IMR-90 (cell line): ENCODE data around the gene FUT6. TPM values are rescaled to one million over a fixed set of nuclear protein-coding genes. Genes with fewer than 3 reads are reported as not detected.

Experiments
- ATAC-seq: fragments of 200-7000 bp; cut with Tn5 transposase; 2 replicates; pipeline ENCODE4 v1.9.1; 2020; ENCODE audit warnings: low read depth, mild to moderate bottlenecking, moderate library complexity
- BruUV-seq: library from RNA; stranded (reverse); fragments of 400-500 nt; replicated peaks from 2 replicates; lab custom pipeline; 2021; lab: Mats Ljungman, UMichigan
- CTCF ChIA-PET: fragments of 300-600 bp; formaldehyde crosslinking; extraction: SDS; loops from one replicate; lab custom pipeline; 2021; ENCODE audit warnings: antibody characterized with exemption; lab: Yijun Ruan, JAX
- POLR2A ChIA-PET: fragments of 300-600 bp; sonication (Branson Sonifier 250); formaldehyde crosslinking; loops from one replicate; lab custom pipeline; 2022; ENCODE audit warnings: antibody characterized with exemption; ENCODE audit not compliant: unreplicated experiment; lab: Charles Lee
- DNase-seq: peaks from one replicate; pipeline ENCODE4 v3.0.0; 2013
- H2AFZ ChIP-seq: replicated peaks from 2 replicates; pipeline ENCODE3; 2013; ENCODE audit warnings: low read length, mild to moderate bottlenecking; ENCODE audit not compliant: poor library complexity
- H2AK5ac ChIP-seq: 2 replicates; pipeline ENCODE4 v1.6.1; 2013; ENCODE audit warnings: low read depth, low read length, inconsistent platforms
- H2AK9ac ChIP-seq: replicated peaks from 2 replicates; pipeline ENCODE3; 2013; ENCODE audit warnings: mild to moderate bottlenecking, low read depth, low read length, moderate library complexity; ENCODE audit not compliant: poor library complexity
- H2BK120ac ChIP-seq: 2 replicates; pipeline ENCODE4 v1.6.1; 2013; ENCODE audit warnings: low read depth, low read length, inconsistent platforms
- H2BK15ac ChIP-seq: 3 replicates; pipeline ENCODE4 v1.6.1; 2013; ENCODE audit warnings: low read depth, low read length, inconsistent platforms
- H2BK20ac ChIP-seq: 2 replicates; pipeline ENCODE4 v1.6.1; 2013; ENCODE audit warnings: low read depth, mild to moderate bottlenecking, inconsistent platforms, low read length, moderate library complexity
- H2BK5ac ChIP-seq: 2 replicates; pipeline ENCODE4 v1.6.1; 2013; ENCODE audit warnings: mild to moderate bottlenecking, low read depth, low read length, inconsistent platforms; ENCODE audit not compliant: poor library complexity, severe bottlenecking
- H3K14ac ChIP-seq: replicated peaks from 2 replicates; pipeline ENCODE4 v1.6.1; 2013; ENCODE audit warnings: low read depth, low read length, inconsistent platforms
- H3K18ac ChIP-seq: 2 replicates; pipeline ENCODE4 v1.6.1; 2013; ENCODE audit warnings: low read depth, low read length, control low read depth
- H3K23ac ChIP-seq: 2 replicates; pipeline ENCODE4 v1.6.1; 2013; ENCODE audit warnings: low read depth, low read length, inconsistent platforms
- H3K27ac ChIP-seq: 2 replicates; pipeline ENCODE4 v1.5.1; 2013; ENCODE audit warnings: mild to moderate bottlenecking, control low read depth, low read length; ENCODE audit not compliant: insufficient read depth
- H3K27me3 ChIP-seq: 2 replicates; pipeline ENCODE4 v1.6.1; 2013; ENCODE audit warnings: low read length; ENCODE audit not compliant: control insufficient read depth, insufficient read depth
- H3K36me3 ChIP-seq: 2 replicates; pipeline ENCODE4 v1.6.1; 2013; ENCODE audit warnings: low read length, mixed read lengths; ENCODE audit not compliant: control insufficient read depth, insufficient read depth
- H3K4ac ChIP-seq: 2 replicates; pipeline ENCODE4 v1.6.1; 2013; ENCODE audit warnings: low read depth, low read length, inconsistent platforms
- H3K4me1 ChIP-seq: 2 replicates; pipeline ENCODE4 v1.6.1; 2013; ENCODE audit warnings: low read length, mixed read lengths; ENCODE audit not compliant: control insufficient read depth, insufficient read depth
- H3K4me2 ChIP-seq: 2 replicates; pipeline ENCODE4 v1.6.1; 2013; ENCODE audit warnings: low read depth, mild to moderate bottlenecking, control low read depth, low read length, moderate library complexity
- H3K4me3 ChIP-seq: 2 replicates; pipeline ENCODE4 v1.5.1; 2013; ENCODE audit warnings: low read depth, mild to moderate bottlenecking, control low read depth, low read length, moderate library complexity; ENCODE audit not compliant: insufficient read depth
- H3K56ac ChIP-seq: 2 replicates; pipeline ENCODE4 v1.6.1; 2013; ENCODE audit warnings: low read length, inconsistent platforms; ENCODE audit not compliant: insufficient read depth; ENCODE audit errors: extremely low read depth
- H3K79me1 ChIP-seq, 2 experiments: 2 replicates each; pipeline ENCODE4 v1.6.1; 2013; ENCODE audit warnings: low read length in 2 of 2, inconsistent platforms in 1 of 2, low read depth in 1 of 2
- H3K9ac ChIP-seq: 2 replicates; pipeline ENCODE4 v1.6.1; 2013; ENCODE audit warnings: low read depth, low read length, control low read depth
- H3K9me1 ChIP-seq: 2 replicates; pipeline ENCODE4 v1.6.1; 2013; ENCODE audit warnings: low read length, inconsistent platforms; ENCODE audit not compliant: insufficient read depth
- H3K9me3 ChIP-seq: 2 replicates; pipeline ENCODE4 v1.6.1; 2013; ENCODE audit warnings: low read length; ENCODE audit not compliant: control insufficient read depth, insufficient read depth
- H4K20me1 ChIP-seq: 2 replicates; pipeline ENCODE4 v1.6.1; 2013; ENCODE audit warnings: low read length, inconsistent platforms; ENCODE audit not compliant: insufficient read depth
- H4K5ac ChIP-seq: 2 replicates; pipeline ENCODE4 v1.6.1; 2013; ENCODE audit warnings: mild to moderate bottlenecking, low read depth, low read length, control low read depth
- H4K8ac ChIP-seq, 2 experiments: 2 replicates each; pipeline ENCODE4 v1.6.1; 2013; ENCODE audit warnings: low read depth in 2 of 2, low read length in 2 of 2, control low read depth in 1 of 2, inconsistent platforms in 1 of 2
- H4K91ac ChIP-seq: 2 replicates; pipeline ENCODE4 v1.6.1; 2013; ENCODE audit warnings: low read depth, low read length, inconsistent platforms; ENCODE audit not compliant: insufficient read depth
- BHLHE40 ChIP-seq: fragments of 150-350 bp; IDR thresholded peaks from 2 replicates; pipeline ENCODE4 v1.6.1; 2016; ENCODE audit warnings: mild to moderate bottlenecking, low read depth, low read length
- CEBPB ChIP-seq: IDR thresholded peaks from 2 replicates; pipeline ENCODE4 v1.6.1; 2012; ENCODE audit warnings: low read depth, low read length, improper control_type of control experiment
- CHD1 ChIP-seq: IDR thresholded peaks from 2 replicates; pipeline ENCODE4 v1.6.1; 2012; ENCODE audit warnings: low read depth, low read length, improper control_type of control experiment
- CTCF ChIP-seq: conservative IDR thresholded peaks from 2 replicates; pipeline ENCODE4 v1.5.1; 2012; ENCODE audit warnings: mild to moderate bottlenecking, low read depth, low read length, improper control_type of control experiment
- ELK1 ChIP-seq: fragments of 150-350 bp; IDR thresholded peaks from 2 replicates; pipeline ENCODE4 v1.6.1; 2016; ENCODE audit warnings: low read depth, mild to moderate bottlenecking, low read length, moderate library complexity, borderline replicate concordance
- FOS ChIP-seq: fragments of 150-350 bp; IDR thresholded peaks from 2 replicates; pipeline ENCODE4 v1.6.1; 2016; ENCODE audit warnings: low read depth, low read length
- MAFK ChIP-seq: IDR thresholded peaks from 2 replicates; pipeline ENCODE4 v1.6.1; 2012; ENCODE audit warnings: low read depth, low read length, improper control_type of control experiment
- MAZ ChIP-seq: IDR thresholded peaks from 2 replicates; pipeline ENCODE4 v1.6.1; 2012; ENCODE audit warnings: low read depth, mild to moderate bottlenecking, low read length, improper control_type of control experiment, moderate library complexity, borderline replicate concordance
- NFE2L2 ChIP-seq: fragments of 150-350 bp; IDR thresholded peaks from 2 replicates; pipeline ENCODE4 v1.6.1; 2016; ENCODE audit warnings: low read depth, mild to moderate bottlenecking, low read length
- POLR2A ChIP-seq: IDR thresholded peaks from 2 replicates; pipeline ENCODE4 v1.6.1; 2012; ENCODE audit warnings: mild to moderate bottlenecking, low read depth, low read length
- RCOR1 ChIP-seq: IDR thresholded peaks from 2 replicates; pipeline ENCODE4 v1.6.1; 2012; ENCODE audit warnings: mild to moderate bottlenecking, low read length, improper control_type of control experiment; ENCODE audit not compliant: insufficient replicate concordance
- RFX5 ChIP-seq: IDR thresholded peaks from 2 replicates; pipeline ENCODE4 v1.8.0; 2012; ENCODE audit warnings: low read depth, mild to moderate bottlenecking, low read length, moderate library complexity
- SMC3 ChIP-seq: fragments of 150-350 bp; IDR thresholded peaks from 2 replicates; pipeline ENCODE4 v1.6.1; 2016; ENCODE audit warnings: low read depth, mild to moderate bottlenecking, antibody characterized with exemption, low read length, moderate library complexity
- USF2 ChIP-seq: fragments of 150-350 bp; IDR thresholded peaks from 2 replicates; pipeline ENCODE4 v1.6.1; 2017; ENCODE audit warnings: mild to moderate bottlenecking, antibody characterized with exemption, low read length, low read depth
- WGBS, 2 experiments: methylation state at CpG; one replicate each; pipeline versions ENCODE4 v1.1.5 to v1.1.7; 2013; ENCODE audit warnings: missing lambda C conversion rate in 2 of 2; ENCODE audit not compliant: insufficient read length in 1 of 2; ENCODE audit errors: extremely low coverage in 2 of 2; 5-methylcytosine and 5-hydroxymethylcytosine counted together
- dilution Hi-C: fragments of 300-500 bp; cut with HindIII; formaldehyde crosslinking; loops from one replicate; pipeline ENCODE4 v1.14.3; 2018; ENCODE audit warnings: low sequenced_read_pairs; ENCODE audit not compliant: unreplicated experiment
- in situ Hi-C: fragments of 300-500 bp; cut with MboI; formaldehyde crosslinking; loops from 3 replicates; pipeline ENCODE4 v1.14.3; 2019; ENCODE audit warnings: low sequenced_read_pairs, inconsistent platforms, mixed read lengths
- intact Hi-C: fragments of 100-400 bp; cut with micrococcal nuclease; formaldehyde crosslinking; loops from 2 replicates; pipeline ENCODE4 v1.10.0; 2022
- polyA plus RNA-seq, 3 experiments: library from polyadenylated mRNA; depleted of rRNA; stranded (reverse); fragments of >200 nt; gene quantifications; 2 replicates each; pipeline ENCODE4 v1.2.3, GENCODE V29; 2012; ENCODE audit warnings: low replicate concordance in 1 of 3
- total RNA-seq: library from RNA; depleted of rRNA; stranded (reverse); fragments of >200 nt; gene quantifications from 2 replicates; pipeline ENCODE4 v1.2.3, GENCODE V29; 2012

Gene FUT6
- total and polyA plus RNA-seq, 2 of the 4 experiments (the other 2 are of a cell fraction): not detected

- Histone ChIP-seq H3K9me1 (no peaks in the 10 kb centered on the region), H4K5ac (no peak overlapping the region), H2AK5ac (no peak overlapping the region), H3K56ac (no peak overlapping the region), H2AK9ac (no peak overlapping the region), H2AFZ (no peak overlapping the region), H2BK5ac (no peak overlapping the region), H3K36me3 (peaks cover 35% of the 10 kb centered on the region), H2BK120ac (no peak overlapping the region), H3K4me1 (no peaks in the 10 kb centered on the region), H3K27me3 (no peaks in the 10 kb centered on the region), H4K91ac (no peak overlapping the region), H4K20me1 (no peaks in the 10 kb centered on the region; the same call in 1 of the 2 replicates), H3K79me1 (no peaks in the 10 kb centered on the region), H3K4me2 (no peak overlapping the region), H3K18ac (no peak overlapping the region), H2BK20ac (no peak overlapping the region), H3K23ac (no peak overlapping the region), H3K14ac (no peak overlapping the region), H3K9ac (no peak overlapping the region), H3K9me3 (no peaks in the 10 kb centered on the region), H4K8ac (no peak overlapping the region), H3K4ac (no peak overlapping the region), H2BK15ac (no peak overlapping the region), H3K27ac (no peak overlapping the region), H3K4me3 (no peak overlapping the region)
- ATAC-seq: no peak
- intact Hi-C loops (no loop called here), in situ Hi-C loops (no loop called here), dilution Hi-C loops (no loop called here)
- DNase-seq: no peak
- WGBS, 2 experiments: 93% methylated on average over 21 of the region's 48 CpGs; no CpG with 5 or more reads in 1 of the 2 experiments
- POLR2A ChIA-PET: no interaction called here
- CTCF ChIA-PET: interaction anchor here (0.6 kb wide), 1 partner anchor 9 kb away, joined by 3 read pairs; no protein-coding TSS in a partner anchor
- BruUV-seq: no TSS peak
- TF ChIP-seq MAFK (no peak), RCOR1 (no peak), CHD1 (no peak), NFE2L2 (no peak), ELK1 (no peak), POLR2A (no peak), BHLHE40 (no peak), RFX5 (no peak), USF2 (no peak), CTCF (no peak), CEBPB (no peak), MAZ (no peak), SMC3 (no peak), FOS (no peak)
Measured at GRCh38 chr19:5782945-5783919, 56.3 kb downstream of the FUT6 start.
